C4-2B (cell line): Measurements from ENCODE around the gene FMNL2.

Source experiments
- CTCF ChIP-seq: fragments of 450-650 bp; conservative IDR thresholded peaks from 2 replicates; pipeline ENCODE4 v1.5.1; 2017; ENCODE audit warnings: mild to moderate bottlenecking
- ZFX ChIP-seq: fragments of 450-650 bp; IDR thresholded peaks from 2 replicates; pipeline ENCODE4 v1.6.1; 2017

- TF ChIP-seq CTCF = no peak
- no peak for TF ChIP-seq ZFX
These were observed 32.8 kb downstream of the FMNL2 start for GRCh38 chr2:152367547-152368390.
